Stimulated activated effector memory CD8-positive, alpha-beta T cell treated with anti-CD3 and anti-CD28 coated beads, Interleukin-12 subunit alpha, Interleukin-12 subunit beta, amount 100 ng/mL, for 72 hours (primary cell): ENCODE measurements around the gene ZNF516.

Experiments used
- ATAC-seq: fragments of 150-1000 bp; cut with Tn5 transposase; 2 replicates; pipeline ENCODE4 v1.10.0; 2021
- DNase-seq, 2 donors: peaks; one replicate each; pipeline ENCODE4 v3.0.0; 2021 to 2022; ENCODE audit warnings: low spot score in 2 of 2
- H3K27ac Mint-ChIP-seq: one replicate; pipeline ENCODE4 v1.8.0; 2022; ENCODE audit warnings: mild to moderate bottlenecking, mixed read lengths
- H3K36me3 Mint-ChIP-seq: one replicate; pipeline ENCODE4 v1.8.0; 2022; ENCODE audit warnings: mild to moderate bottlenecking, mixed read lengths
- H3K4me1 Mint-ChIP-seq: one replicate; pipeline ENCODE4 v1.8.0; 2022; ENCODE audit warnings: mixed read lengths
- H3K4me3 Mint-ChIP-seq: one replicate; pipeline ENCODE4 v1.8.0; 2022; ENCODE audit warnings: mild to moderate bottlenecking, mixed read lengths
- H3K9me3 Mint-ChIP-seq: one replicate; pipeline ENCODE4 v1.8.0; 2022; ENCODE audit warnings: mixed read lengths

The ZNF516 gene

GRCh38 chr18:76380791-76381405 is 114.1 kb downstream of the ZNF516 start:
- Mint-ChIP-seq H3K4me1 (peaks cover 16% of the 10 kb centered on the region), H3K9me3 (no peaks in the 10 kb centered on the region), H3K4me3 (no peak overlapping the region), H3K27ac (no peak overlapping the region), H3K36me3 (peaks cover 13% of the 10 kb centered on the region)
- ATAC-seq = no peak
- no peak for DNase-seq

GRCh38 chr18:76380127-76380729 is 114.8 kb downstream of the ZNF516 start:
- H3K27ac Mint-ChIP-seq = no peak overlapping the region
- ATAC-seq = no peak
- H3K4me1 Mint-ChIP-seq = peaks cover 20% of the 10 kb centered on the region
- peaks cover 13% of the 10 kb centered on the region for H3K36me3 Mint-ChIP-seq
- DNase-seq = no peak
- no peak overlapping the region for H3K4me3 Mint-ChIP-seq
- H3K9me3 Mint-ChIP-seq = no peaks in the 10 kb centered on the region

DNA sequence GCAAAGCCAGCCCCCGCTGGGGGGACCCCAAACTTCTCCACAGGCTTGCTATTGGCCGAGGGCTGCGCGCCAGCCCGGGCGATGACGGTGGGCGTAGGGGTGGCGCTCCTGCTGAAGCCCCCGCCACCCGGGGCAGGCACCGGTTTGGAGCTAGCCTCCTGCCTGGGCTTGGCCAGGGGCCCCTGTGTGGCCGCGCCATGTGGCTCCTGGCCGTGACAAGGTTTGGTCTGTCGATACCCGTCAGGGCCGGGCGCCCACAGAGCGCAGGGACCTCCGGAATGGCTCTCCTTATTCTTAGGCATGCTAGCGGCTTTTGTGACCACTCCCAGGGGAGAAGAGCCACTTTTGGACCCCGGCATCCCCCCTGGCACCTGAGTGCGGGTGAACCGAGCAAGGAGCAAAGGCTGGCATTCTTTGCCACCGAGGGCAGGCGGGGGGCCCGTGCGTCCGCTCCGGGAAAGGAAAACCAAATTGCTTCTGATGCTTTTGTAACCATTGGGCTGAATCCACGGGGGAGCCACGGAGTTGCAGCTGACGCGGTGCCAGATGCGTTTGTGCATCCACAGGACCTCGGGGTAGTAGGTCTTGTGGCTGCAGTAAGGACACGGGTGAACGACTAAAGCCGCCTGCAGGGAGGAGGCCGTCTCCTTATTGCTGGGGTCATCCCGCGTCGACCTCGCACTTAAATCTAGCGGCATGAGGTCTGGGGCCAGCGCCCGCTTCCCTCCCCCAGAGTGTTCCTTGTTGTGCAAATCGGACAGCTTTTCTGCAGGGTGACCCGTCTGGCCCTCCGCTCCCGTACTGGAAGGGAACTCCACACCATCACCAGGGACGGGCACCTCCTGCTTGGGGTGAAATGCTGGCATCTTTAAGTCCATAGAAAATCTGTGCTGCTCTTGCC is 115.6 kb downstream of the ZNF516 start:
- DNase-seq (no peak), ATAC-seq (no peak)
- Mint-ChIP-seq H3K4me1 (peaks cover 27% of the 10 kb centered on the region), H3K27ac (no peak overlapping the region), H3K9me3 (peaks cover 2% of the 10 kb centered on the region), H3K36me3 (peaks cover 13% of the 10 kb centered on the region), H3K4me3 (no peak overlapping the region)

GRCh38 chr18:76378526-76379215 is 116.4 kb downstream of the ZNF516 start:
- Mint-ChIP-seq H3K9me3 (peaks cover 2% of the 10 kb centered on the region), H3K36me3 (peaks cover 13% of the 10 kb centered on the region), H3K4me1 (peaks cover 34% of the 10 kb centered on the region), H3K4me3 (no peak overlapping the region), H3K27ac (no peak overlapping the region)
- DNase-seq (no peak), ATAC-seq (no peak)

- ATAC-seq = no peak
- Mint-ChIP-seq H3K9me3 (peaks cover 2% of the 10 kb centered on the region), H3K4me3 (no peak overlapping the region), H3K27ac (no peak overlapping the region), H3K4me1 (peaks cover 40% of the 10 kb centered on the region), H3K36me3 (peaks cover 4% of the 10 kb centered on the region)
- DNase-seq = no peak
These were observed 117.7 kb downstream of the ZNF516 start for GRCh38 chr18:76377359-76377756.

DNA sequence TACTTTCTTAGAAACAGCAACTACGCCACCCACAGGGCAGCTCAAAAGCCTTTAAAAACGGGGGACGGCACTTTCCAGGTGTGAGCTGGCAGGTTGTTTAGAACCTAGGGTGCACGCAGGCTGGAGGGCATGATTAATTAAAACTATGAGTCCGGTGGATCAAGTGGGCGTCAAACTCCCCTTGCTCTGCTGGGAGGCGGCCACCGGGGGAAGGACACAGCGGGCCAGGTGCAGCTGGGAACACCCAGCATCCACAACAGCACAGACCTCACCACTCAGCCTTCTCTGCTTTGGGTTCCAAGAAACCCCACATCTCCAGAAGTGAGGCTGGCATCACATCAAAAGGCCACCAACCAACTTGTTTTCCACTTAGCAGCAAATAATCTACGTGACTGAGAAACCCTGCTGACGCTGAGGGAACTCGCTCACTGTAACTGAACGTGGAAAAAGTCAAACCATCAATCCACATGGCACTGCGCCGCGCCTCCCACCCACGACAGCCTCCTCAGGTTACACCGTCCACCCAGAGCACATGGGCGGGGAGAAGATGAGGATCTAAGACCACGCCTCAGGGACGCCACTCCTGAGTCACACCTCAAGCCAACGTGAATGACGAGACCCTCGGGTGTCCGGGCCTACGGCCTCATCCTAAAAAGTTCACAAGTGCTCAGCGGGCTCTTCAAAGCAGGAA is 118.2 kb downstream of the ZNF516 start:
- H3K4me3 Mint-ChIP-seq = no peak overlapping the region
- ATAC-seq (peak; percentile 14), DNase-seq (no peak)
- H3K4me1 Mint-ChIP-seq = peaks cover 40% of the 10 kb centered on the region
- peaks cover 2% of the 10 kb centered on the region for H3K9me3 Mint-ChIP-seq
- no peak overlapping the region for H3K27ac Mint-ChIP-seq
- H3K36me3 Mint-ChIP-seq = peaks cover 4% of the 10 kb centered on the region

- H3K4me1 Mint-ChIP-seq = peaks cover 40% of the 10 kb centered on the region
- peaks cover 2% of the 10 kb centered on the region for H3K9me3 Mint-ChIP-seq
- H3K27ac Mint-ChIP-seq = no peak overlapping the region
- peaks cover 4% of the 10 kb centered on the region for H3K36me3 Mint-ChIP-seq
- H3K4me3 Mint-ChIP-seq = no peak overlapping the region
- ATAC-seq (no peak), DNase-seq (no peak)
These were observed 118.8 kb downstream of the ZNF516 start for GRCh38 chr18:76376225-76376624.

- peak overlapping the region; percentile 63 for H3K27ac Mint-ChIP-seq
- peak overlapping the region; percentile 1 for H3K4me3 Mint-ChIP-seq
- H3K36me3 Mint-ChIP-seq = peaks cover 6% of the 10 kb centered on the region
- peak; percentile 93 for ATAC-seq
- DNase-seq = peak in 1 of 2 donors; percentile 60
- peaks cover 2% of the 10 kb centered on the region for H3K9me3 Mint-ChIP-seq
- H3K4me1 Mint-ChIP-seq = peaks cover 35% of the 10 kb centered on the region
These were observed 120.4 kb downstream of the ZNF516 start for GRCh38 chr18:76374330-76375281.

- H3K27ac Mint-ChIP-seq = no peak overlapping the region
- peaks cover 35% of the 10 kb centered on the region for H3K4me1 Mint-ChIP-seq
- DNase-seq (no peak), ATAC-seq (no peak)
- H3K36me3 Mint-ChIP-seq = peaks cover 10% of the 10 kb centered on the region
- peaks cover 2% of the 10 kb centered on the region for H3K9me3 Mint-ChIP-seq
- no peak overlapping the region for H3K4me3 Mint-ChIP-seq
These were observed 121.7 kb downstream of the ZNF516 start for GRCh38 chr18:76373297-76373696.

GRCh38 chr18:76371301-76372203 is 123.5 kb downstream of the ZNF516 start:
- ATAC-seq = no peak
- no peak for DNase-seq
- Mint-ChIP-seq H3K36me3 (peaks cover 10% of the 10 kb centered on the region), H3K27ac (no peak overlapping the region), H3K4me3 (no peak overlapping the region), H3K4me1 (peaks cover 35% of the 10 kb centered on the region), H3K9me3 (peaks cover 2% of the 10 kb centered on the region)

DNA sequence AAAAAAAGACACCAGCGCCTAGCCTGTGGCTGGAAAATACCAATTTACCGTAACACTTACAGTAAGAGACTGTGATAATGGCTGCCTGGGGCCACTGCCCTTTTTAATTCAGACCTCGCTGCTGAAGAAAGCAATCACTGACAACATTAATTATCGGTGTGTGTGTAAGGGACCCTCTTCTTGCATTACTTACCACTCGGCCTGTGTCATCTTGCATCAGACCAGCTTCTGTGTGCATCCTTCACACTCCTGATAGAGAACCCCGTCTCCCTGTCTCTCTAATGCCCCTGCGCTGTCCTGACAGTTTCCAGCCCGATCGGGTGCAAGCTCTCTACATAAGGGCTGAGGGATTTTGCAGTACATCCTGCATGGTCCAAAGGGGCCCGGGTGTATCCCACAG is 124.4 kb downstream of the ZNF516 start:
- no peak overlapping the region for H3K4me3 Mint-ChIP-seq
- H3K27ac Mint-ChIP-seq = no peak overlapping the region
- ATAC-seq (no peak), DNase-seq (no peak)
- H3K36me3 Mint-ChIP-seq = peaks cover 10% of the 10 kb centered on the region
- peaks cover 29% of the 10 kb centered on the region for H3K4me1 Mint-ChIP-seq
- H3K9me3 Mint-ChIP-seq = peaks cover 2% of the 10 kb centered on the region

DNA sequence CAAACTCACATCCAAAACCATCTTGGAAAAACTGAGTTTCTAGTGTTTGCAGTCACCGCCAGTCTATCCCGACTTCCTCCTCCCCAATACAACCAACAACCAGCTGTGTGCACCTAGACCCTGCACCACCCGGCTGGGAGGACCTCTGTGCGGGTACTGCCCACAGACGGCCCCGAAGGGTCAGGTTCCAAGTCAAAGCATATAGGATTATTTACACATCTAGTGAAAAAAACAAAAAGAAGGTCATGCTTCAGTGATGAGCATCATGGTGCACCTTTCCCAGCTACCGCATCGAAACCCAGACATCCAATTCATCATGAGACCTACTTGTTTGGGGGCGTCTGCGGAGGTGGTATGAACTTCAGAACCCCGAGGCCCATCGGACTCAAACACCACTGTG is 124.8 kb downstream of the ZNF516 start:
- no peak for DNase-seq
- Mint-ChIP-seq H3K9me3 (peaks cover 2% of the 10 kb centered on the region), H3K36me3 (peaks cover 10% of the 10 kb centered on the region), H3K4me3 (no peak overlapping the region), H3K27ac (no peak overlapping the region), H3K4me1 (peaks cover 24% of the 10 kb centered on the region)
- ATAC-seq = no peak

DNA sequence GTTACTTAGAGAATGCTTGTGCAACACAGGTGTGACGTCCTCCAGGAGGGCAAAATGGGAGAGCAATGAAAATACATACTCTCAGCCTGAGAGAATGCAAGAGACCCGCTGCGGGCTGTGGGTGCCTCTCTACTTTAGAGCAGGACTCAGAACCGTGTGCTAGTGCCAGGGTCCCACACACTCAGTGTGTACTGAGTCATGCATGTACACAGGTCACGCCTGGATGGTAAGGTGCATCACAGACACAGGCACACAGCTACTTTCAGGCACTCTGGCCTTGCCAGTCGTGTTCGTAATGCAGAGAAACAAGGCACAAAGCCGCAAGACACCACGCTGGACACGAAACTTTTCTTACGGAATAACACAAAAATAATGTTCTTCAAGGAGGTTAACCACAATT is 125.3 kb downstream of the ZNF516 start:
- Mint-ChIP-seq H3K9me3 (no peaks in the 10 kb centered on the region), H3K4me1 (peaks cover 20% of the 10 kb centered on the region), H3K4me3 (no peak overlapping the region), H3K36me3 (peaks cover 10% of the 10 kb centered on the region), H3K27ac (no peak overlapping the region)
- no peak for ATAC-seq
- DNase-seq = no peak
